ENCODE results near the gene ABCA13.

DNA sequence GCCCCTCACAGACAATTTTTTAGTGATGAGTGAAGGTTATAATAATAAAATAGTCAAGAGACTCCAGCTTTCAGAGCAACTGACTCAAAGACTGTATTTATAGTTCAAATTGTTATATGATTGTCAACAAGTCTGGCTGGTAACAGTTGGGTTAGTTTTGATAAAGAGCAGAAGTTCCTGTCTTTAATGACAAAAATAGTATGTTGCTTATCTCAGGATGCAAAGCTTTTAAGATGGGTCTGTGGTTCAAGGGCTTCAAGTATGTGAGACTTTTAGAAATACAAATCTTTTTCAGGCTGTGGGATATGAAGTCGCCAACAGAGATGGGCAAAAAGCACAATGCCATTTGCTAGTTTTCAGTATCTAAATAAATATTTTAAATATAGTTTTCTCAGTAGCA lies 118.4 kb downstream of the ABCA13 start:
- TF ChIP-seq, protein P1, sequence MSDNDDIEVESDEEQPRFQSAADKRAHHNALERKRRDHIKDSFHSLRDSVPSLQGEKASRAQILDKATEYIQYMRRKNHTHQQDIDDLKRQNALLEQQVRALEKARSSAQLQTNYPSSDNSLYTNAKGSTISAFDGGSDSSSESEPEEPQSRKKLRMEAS (IDR thresholded peaks at IDR 0.05): no peak
- TF ChIP-seq YY1 (IDR thresholded peaks at IDR 0.05; ENCODE audit: low read depth): no peak
- TF ChIP-seq RAD21 (IDR thresholded peaks at IDR 0.05; ENCODE audit: low read depth): no peak

Data from Ishikawa (cell line).